HG03432 (cell line): ENCODE data around the gene ZKSCAN7.
"Not testable (repeated sequence)": the region's sequence is repeated elsewhere in the genome, so short reads cannot be mapped to it uniquely, and the experiment has no call there.

Experiments used
- ATAC-seq: cut with Tn5 transposase; IDR thresholded peaks from one replicate; pipeline ENCODE4 v1.9.1; 2021; ENCODE audit warnings: mild to moderate bottlenecking, moderate library complexity; ENCODE audit not compliant: unreplicated experiment

The ZKSCAN7 gene

DNA sequence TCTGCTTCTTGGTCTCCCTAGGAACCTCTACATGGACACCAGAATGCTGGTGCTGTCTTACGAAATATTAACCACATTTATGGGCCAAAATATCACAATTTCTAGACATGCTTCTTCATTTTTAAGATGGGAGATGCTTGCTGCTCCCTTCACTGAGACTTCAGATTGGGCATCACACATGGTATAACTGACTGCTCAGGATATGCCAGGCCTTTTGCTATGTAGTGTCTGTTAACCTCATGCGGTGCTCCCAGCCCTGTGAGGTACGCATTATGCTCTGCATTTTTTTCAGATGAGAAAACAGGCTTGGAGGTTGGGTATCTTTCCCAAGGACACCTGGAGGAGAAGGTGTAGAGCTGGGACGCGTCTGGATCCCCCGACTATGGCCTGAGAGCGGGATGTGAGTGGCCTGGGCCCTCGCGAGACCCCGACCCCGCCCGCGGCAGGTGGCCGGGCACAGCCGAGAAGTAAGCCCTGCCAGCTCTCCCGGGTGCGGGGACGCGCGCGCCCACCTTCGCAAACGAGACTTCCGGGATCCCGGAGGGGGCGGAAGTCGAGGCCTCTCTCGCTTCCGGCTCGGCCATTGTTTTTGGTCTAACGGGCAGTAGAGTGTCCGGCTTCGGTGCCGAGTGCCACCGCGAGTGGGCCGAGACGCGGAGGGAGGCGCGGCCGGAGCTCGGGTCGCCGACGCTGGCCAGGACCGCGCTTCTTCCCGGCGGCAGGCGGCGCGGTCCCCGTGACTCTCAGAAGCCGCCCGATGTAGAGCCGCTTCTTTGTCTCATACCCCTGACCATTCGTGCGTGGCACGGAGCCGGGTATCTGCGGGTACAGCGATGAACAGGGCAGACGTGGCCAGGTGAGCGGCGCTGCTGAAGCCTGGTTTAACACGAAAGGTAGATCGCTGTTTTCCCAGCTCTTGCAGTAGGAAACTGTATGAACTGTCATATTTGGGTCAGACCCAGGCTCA, at the start of gene ZKSCAN7:
Gene ZKSCAN7, plus strand, starts transcription at position 568 of the 967 bp plus-strand sequence. CDS start 1,855 bp downstream, outside the sequence.
- peak; percentile 75 for ATAC-seq

DNA sequence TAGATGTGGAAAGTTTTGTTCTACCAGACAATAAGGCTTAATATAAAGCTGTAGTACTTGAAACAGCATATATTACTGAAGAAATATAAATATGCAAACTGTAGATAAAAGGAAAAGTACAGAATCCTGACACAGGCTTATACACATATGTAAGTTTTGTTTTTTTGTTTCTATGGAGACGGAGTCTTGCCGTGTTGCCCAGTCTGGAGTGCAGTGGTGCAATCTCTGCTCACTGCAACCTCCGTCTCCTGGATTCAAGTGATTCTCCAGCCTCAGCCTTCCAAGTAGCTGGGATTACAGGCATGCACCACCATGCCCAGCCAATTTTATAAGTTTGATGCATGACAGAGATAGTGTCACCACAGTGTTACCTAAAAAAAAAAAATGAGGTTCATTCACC, 48.4 kb upstream of the ZKSCAN7 start:
- ATAC-seq: no peak

DNA sequence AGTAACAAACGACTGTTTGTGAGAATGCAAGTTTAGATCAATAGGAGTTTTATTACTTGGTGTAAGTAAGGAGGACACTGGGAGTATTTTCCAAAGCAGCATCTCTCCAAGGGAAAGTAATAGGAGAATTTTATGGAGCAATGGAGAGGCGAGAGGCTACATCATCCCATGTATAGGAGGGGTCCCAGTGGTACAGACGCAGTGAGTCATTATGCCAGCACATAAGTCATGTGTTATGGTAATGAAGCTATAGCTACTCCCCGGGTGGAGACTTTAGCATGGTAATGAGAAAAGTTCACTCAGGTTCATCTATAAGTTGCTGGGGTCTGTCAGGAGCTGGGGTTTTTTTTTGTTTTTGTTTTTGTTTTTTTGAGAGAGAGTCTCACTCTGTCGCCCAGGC, 48.0 kb upstream of the ZKSCAN7 start:
- no peak for ATAC-seq

DNA sequence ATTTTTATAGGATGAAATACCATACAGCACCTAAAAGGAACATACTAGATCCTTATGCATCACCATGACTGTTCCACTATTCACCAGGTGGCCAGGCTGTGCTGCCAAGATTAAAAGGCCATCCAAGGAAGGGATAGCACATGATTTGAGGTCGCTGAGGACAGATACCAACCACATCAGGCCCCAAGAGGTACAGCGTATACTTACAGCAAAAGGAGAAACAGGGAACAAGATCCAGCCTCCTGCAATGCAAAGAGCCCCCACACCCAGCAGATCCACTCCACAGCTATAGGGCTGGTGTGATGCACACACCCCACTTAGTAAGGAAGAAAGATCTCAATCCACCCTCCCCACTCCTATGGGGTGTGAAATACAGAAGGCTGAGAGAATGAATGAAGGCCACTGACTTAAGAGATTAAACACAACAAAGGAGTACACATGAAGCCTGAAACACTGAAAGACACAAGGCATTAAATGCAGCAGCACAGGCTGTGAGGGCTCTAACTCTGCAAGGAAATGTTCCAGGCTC, 45.5 kb upstream of the ZKSCAN7 start:
- ATAC-seq: peak; percentile 3

DNA sequence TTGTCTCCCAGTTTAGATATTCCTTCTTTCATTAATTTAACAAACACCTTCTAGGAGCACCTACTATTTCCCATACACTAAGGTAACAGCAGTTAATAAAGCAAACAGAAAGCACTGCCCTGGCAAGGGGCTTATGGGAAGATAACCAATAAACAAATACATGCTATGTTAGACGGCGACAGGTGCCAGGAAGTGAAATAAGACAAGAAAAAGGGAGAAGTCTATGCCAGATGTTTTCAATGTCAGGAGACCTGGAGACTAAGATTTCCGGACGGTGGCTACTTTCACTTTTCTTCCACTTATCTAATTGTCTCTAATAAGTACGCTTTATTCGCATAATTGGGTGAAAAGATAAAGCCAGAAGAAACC, 45.0 kb upstream of the ZKSCAN7 start:
- peak; percentile 47 for ATAC-seq

DNA sequence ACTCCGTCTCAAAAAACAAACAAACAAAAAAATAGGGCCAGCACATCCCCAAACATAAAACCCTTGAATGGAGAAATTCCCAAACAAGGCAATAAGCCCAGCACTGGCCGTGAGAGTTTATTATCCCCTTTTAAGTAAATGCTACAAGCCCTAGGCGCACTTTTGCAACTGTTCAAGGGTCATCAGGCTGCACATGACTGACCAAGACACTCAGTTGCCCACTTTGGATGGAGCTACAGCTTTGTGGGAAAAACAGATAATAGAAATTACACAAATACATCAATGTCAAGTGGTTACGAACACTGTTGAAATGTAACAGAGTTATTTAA, 43.8 kb upstream of the ZKSCAN7 start:
- ATAC-seq: no peak

DNA sequence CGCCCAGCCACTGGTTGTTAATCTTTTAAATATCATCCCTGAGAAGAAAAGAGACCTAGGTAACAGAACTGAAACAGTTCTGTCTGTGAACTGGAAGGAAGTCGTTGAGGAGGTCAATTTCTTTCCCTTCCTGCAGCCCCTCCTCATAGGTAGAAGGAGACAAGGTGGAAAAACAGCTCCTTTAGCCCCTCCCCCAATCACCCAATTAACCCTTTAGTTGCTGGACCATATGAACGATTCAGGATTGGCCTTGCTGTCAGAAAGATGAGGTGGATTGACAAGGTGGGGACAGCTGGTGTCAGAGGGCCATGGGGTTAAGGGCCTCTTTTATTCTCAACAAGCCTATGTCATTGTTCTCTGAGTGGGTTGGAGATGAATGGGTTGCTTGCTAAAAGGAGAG, 41.5 kb upstream of the ZKSCAN7 start:
- ATAC-seq: no peak

DNA sequence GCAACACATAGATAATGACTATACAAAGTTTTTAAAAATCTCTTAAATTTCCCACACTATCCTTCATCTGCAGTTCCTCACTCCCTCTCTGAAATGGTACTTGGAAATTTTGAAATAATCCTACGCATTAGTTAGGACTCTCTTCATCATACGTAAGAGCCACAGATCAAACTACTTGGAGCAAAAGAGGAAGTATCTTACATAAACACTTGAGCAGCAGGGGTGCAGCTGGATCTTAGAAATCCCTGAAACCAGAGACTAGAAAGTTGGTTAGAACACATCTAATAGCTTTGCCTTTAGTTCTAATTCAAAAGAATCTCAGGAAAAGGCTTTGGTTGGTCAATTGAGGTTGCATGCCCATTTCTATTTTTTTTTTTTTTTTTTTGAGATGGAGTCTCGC, 38.8 kb upstream of the ZKSCAN7 start:
- ATAC-seq: no peak

DNA sequence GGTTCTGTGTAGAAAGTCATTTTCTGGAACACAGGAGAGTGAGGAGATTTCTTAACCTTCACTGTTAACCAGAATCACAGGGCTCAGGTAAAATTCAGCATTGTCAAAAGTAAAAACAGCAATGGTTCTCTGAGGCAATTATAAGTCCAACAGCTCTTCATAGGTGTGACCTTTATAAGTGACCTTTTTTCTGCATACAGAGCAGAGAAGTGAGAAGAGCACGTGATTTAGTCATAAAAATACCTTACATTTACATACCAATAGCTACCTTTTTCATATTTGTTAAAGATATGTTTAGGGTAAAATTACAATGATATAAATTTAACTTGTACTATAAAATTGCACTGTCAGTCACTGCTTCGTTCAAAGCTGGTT, 36.2 kb upstream of the ZKSCAN7 start:
- no peak for ATAC-seq

DNA sequence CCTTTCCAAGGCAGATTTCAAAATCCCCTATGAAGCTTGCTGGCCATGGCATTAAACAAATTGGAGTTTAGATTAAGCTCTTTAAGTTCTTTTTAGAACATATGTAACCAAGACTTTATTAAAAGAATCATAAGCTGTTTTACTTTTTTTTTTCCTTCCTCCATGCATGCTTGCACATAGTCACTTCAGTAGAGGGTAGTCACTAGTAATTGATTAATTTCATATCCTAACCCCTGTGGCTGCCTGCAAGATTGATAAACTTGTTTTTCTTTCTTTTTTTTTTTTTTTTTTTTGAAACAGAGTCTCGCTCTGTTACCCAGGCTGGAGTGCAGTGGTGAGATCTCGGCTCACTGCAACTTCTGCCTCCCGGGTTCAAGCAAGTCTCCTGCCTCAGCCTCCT, 33.3 kb upstream of the ZKSCAN7 start:
- ATAC-seq: no peak

DNA sequence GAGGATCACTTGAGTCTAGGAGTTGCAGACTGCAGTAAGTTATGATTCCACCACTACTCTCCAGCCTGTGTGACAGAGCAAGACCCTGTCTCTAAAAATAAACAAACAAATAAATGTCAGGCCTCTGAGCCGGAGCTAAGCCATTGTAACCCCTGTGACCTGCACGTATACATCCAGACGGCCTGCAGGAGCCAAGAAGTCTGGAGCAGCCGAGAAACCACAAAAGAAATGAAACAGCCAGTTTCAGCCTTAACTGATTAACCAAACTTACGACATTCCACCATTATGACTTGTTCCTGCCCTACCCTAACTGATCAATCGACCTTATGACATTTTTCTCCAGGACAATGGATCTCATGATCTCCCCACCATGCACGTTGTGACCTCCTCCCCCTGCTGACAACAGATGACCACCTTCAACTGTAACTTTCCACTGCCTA, 32.5 kb upstream of the ZKSCAN7 start:
- ATAC-seq: no peak

DNA sequence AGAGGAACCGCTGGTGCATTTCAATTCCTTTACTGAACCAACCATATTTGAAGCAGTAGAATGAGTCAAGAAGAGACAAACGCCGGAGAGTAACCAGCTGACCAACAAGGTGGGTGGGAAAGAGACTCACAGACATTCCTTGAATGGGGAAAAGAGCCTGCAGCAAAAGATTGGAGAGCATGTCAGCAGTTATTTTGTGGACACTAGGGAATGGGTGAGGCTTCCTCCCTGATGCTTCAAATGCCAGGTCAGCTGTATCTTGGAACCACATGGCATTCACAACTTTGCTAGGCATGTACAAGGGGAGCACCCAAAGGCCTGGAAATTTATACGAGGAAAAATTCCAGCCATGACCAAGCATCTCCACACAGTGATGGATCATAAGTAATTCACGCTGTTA, 29.9 kb upstream of the ZKSCAN7 start:
- ATAC-seq: no peak

DNA sequence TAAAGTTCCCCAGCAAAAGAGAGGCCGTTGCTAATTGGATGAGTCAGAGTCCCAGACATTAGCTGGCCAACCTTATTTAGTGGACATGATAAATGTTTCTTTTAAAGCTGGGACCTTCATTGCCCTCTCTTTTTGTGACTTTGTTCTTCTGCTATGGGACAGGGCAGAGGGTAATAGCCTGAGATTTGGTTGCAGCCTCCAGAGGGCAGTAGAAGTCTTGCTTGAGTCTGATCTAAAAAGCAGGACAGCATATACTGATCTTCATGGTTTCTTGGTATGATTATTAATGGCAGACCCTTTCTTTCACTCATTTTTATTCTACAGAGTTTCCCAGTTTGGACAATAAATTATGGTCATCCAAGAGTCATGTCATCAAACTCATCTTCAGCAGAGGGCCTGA, 25.1 kb upstream of the ZKSCAN7 start:
- ATAC-seq: no peak

DNA sequence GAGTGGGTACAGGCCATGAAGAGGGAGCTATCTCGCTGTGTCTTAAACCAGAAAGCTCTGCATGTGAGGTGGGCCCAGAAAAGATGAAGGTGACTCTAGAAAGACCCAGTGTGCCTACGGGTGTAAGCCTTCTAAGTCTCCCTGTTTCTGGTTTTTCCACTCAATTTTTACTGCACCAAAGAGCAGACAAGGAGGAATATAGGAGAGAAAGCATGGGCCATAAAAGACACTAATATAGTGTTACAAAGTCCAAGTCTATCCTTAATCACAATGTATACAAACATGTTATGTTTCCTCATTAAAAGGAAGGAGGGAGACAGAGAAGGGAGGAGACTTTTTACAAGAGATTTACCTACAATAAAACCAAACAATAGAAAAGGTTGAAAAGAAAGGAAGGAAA, 24.1 kb upstream of the ZKSCAN7 start:
- no peak for ATAC-seq

DNA sequence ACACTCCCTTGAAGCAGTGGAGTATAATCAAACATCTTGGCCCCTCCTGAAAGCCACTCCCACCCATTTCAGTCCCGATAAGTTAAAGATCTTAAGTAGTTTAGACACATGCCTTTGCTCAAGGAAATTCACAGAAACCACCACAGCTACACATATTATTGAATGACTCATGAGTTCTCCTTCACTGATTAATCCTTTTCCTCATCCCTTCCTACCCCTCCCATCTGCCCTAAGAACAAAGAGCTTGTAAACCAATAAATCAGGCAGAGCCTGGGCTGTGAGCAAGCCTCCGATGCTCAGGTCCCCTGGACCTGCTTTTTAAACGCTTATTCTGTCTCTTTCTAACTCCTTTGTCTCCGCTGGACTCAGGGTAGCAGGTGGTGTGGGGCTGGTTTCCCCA, 20.3 kb upstream of the ZKSCAN7 start:
- ATAC-seq: not testable (repeated sequence)

DNA sequence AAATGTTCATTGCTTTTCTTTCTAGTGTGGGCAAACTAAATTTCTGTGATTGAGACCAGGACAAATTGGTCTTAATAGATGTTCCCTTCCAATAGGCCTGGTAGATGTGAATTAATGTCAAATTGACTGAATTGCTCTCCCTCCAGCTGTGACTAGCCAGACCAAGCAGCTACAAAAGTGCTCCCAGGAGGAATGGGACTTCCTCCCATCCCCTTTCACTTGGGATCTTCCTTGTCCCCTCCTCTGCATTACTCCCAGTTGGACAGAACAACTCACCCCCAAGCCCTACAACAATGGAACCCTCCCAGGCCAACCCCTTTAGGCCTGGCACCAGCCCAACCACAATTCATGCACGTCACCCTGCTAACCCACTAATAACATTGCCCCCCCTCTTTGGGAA, 19.6 kb upstream of the ZKSCAN7 start:
- ATAC-seq: no peak

DNA sequence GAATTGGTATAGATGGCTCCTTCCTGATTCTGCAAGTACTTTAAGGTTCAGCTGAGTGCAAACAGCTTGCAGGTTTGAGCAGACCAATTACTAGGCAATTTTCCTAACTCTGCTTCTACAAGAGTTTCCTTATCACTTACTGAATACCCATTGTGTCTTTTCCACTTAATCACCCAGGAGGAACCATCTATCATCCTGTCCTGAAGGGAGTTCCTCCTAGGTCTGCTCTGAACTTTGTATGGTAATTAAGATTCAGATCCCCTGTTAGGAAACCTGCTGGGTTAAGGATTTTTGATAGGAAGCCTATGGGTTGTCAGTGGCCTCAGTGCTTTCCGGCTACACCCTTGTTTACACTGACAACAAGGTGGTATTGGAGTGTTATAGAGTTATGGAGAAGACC, 10.2 kb upstream of the ZKSCAN7 start:
- ATAC-seq: not testable (repeated sequence)

DNA sequence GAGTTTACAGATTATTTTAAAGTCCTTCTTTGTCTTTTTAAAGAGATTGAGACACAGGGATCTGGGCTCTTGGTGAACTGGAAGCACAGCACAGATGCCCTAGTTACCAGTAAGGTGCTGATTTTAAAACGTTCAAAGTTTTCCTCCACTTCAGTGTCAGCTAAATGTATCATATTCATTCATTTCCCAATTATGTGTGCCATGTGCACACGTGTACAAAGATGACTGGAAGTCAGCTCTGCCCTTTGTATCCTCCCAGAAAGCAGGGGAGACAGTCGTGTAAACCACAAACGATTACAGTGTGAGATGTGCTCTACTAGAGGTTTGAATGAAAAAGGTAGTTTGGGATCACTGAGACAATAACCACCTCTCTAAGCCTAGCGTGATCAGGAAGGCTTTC, 730 bp downstream of the ZKSCAN7 start:
- no peak for ATAC-seq

DNA sequence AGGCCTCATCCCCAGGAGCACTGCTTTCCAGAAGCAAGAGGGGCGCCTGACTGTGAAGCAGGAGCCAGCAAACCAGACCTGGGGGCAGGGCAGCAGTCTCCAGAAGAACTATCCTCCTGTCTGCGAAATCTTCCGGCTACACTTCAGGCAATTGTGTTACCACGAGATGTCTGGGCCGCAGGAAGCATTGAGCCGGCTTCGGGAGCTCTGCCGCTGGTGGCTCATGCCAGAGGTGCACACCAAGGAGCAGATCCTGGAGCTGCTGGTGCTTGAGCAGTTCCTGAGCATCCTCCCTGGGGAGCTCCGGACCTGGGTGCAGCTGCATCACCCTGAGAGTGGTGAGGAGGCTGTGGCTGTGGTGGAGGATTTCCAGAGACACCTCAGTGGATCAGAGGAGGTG, 2.1 kb downstream of the ZKSCAN7 start:
- ATAC-seq: no peak

DNA sequence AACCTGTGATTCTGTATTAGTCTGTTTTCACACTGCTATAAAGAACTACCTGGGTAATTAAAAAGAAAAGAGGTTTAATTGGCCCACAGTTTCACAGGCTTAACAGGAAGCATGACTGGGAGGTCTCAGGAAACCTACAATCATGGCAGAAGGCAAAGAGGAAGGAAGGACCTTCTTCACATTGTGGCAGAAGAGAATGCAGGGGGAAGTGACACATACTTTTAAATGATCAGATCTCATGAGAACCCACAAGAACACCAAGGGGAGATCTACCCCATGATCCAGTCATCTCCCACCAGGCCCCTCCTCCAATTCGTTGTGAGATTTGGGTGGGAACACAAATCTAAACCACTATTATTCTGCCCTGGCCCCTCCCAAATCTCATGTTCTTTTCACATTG, 6.1 kb downstream of the ZKSCAN7 start:
- no peak for ATAC-seq

DNA sequence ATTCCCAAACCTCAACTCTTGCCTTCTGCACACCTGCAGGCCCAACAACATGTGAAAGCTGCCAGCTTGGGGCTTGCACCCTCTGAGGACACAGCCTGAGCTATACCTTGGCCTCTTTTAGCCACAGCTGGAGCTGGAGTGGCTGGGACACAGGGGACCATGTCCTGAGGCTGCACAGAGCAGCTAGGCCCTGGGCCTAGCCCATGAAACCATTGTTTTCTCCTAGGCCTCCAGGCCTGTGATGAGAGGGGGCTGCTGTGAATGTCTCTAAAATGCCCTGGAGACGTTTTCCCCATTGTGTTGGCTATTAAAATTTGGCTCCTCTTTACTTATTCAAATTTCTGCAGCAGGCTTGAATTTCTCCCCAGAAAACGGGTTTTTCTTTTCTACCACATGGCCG, 7.2 kb downstream of the ZKSCAN7 start:
- ATAC-seq: no peak

DNA sequence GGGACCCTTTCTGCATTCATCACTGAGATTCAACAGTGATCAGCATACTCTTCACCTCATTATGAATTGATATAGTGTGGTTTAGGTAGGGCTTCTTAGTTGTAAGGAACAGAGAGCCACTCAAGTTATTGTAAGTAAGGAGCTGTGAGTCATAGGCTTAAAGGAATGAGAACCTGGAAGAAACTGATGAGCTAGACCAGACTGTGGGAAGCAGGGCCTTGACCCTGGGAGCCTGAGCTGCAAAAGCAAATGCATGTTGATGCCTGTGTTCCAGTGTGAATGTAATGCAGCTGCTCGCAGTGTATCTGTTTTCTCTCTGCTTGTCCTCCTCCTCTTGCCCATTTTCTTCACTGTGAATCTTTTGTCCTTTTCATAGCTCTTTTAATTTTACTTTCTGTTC, 13.6 kb downstream of the ZKSCAN7 start:
- no peak for ATAC-seq

DNA sequence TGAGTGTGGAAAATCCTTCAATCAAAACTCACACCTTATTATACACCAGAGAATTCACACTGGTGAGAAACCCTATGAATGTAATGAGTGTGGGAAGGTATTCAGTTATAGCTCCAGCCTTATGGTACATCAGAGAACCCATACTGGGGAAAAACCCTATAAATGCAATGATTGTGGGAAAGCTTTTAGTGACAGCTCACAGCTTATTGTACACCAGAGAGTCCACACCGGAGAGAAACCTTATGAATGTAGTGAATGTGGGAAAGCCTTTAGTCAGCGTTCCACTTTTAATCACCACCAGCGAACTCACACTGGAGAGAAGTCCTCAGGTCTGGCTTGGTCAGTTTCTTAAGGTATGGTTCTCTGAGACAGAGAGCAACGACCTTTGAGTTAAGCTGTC, 16.0 kb downstream of the ZKSCAN7 start:
- no peak for ATAC-seq
